GM18951 (cell line): ENCODE measurements around the gene ATG101.

Source experiments
- POLR2A ChIP-seq: IDR thresholded peaks from 4 replicates; pipeline ENCODE4 v1.6.1; 2011; ENCODE audit warnings: mild to moderate bottlenecking; ENCODE audit not compliant: insufficient read length, insufficient read depth; ENCODE audit errors: extremely low read depth
- in situ Hi-C: fragments of 300-500 bp; cut with MboI; formaldehyde crosslinking; loops from one replicate; pipeline ENCODE4 v1.12.0; 2022; ENCODE audit warnings: low sequenced_read_pairs, mixed read lengths, inconsistent platforms; ENCODE audit not compliant: unreplicated experiment

The ATG101 gene

GRCh38 chr12:52033446-52034140, 36.2 kb upstream of the ATG101 start:
- in situ Hi-C loops, result no loop called here
- no peak for TF ChIP-seq POLR2A

- in situ Hi-C loops, result no loop called here
These were observed 34.6 kb upstream of the ATG101 start for GRCh38 chr12:52035190-52035589.

GRCh38 chr12:52035926-52036325, 33.9 kb upstream of the ATG101 start:
- no peak for TF ChIP-seq POLR2A
- in situ Hi-C loops, result no loop called here

More at GRCh38 chr12:52035190-52035589, 34.6 kb upstream of the ATG101 start:
- TF ChIP-seq POLR2A, result no peak

- in situ Hi-C loops, result no loop called here
- TF ChIP-seq POLR2A, result peak; percentile 15
These were observed 33.1 kb upstream of the ATG101 start for GRCh38 chr12:52036587-52037171.

- TF ChIP-seq POLR2A, result no peak
- in situ Hi-C loops, result no loop called here
These were observed 32.4 kb upstream of the ATG101 start for GRCh38 chr12:52037248-52037861.

GRCh38 chr12:52038447-52038846, 31.3 kb upstream of the ATG101 start:
- in situ Hi-C loops, result no loop called here

GRCh38 chr12:52041035-52041434, 28.7 kb upstream of the ATG101 start:
- in situ Hi-C loops, result no loop called here
- no peak for TF ChIP-seq POLR2A

More at GRCh38 chr12:52038447-52038846, 31.3 kb upstream of the ATG101 start:
- no peak for TF ChIP-seq POLR2A

- no peak for TF ChIP-seq POLR2A
- in situ Hi-C loops, result no loop called here
These were observed 28.1 kb upstream of the ATG101 start for GRCh38 chr12:52041695-52042123.

DNA sequence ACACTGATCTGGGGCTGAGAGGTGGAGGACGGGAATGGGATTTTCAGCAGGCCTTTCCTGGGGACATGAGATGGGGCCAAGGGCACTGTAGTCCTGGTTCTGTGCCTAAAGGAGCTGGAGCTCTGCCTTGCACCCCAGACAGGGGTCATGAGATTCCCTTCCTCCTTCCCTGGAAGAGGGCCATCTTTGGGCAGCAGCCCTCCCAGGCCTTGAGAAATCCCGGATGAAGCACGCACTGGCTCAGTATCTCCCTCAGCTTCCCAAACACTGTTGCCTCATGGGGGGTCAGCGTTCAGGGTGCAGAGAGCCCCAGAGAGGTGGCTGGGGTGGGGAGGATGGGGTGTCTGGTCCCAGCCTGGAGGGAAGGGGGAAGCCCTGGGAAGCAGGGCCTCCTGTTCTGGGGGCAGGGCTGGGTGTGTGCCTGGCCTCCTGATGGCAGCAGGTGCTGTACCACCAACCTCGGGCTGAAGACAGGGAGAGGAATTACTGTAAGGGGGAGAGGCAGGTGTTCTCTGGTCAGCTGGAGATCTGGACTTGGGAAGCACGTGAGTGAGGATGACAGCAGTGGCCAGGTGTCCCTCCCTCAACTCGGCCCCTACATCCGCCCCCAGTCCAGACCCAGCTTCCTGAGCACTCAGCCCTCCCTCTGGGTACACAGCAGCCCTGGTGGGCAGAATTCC, 26.9 kb upstream of the ATG101 start:
- in situ Hi-C loops, result no loop called here
- TF ChIP-seq POLR2A, result no peak

DNA sequence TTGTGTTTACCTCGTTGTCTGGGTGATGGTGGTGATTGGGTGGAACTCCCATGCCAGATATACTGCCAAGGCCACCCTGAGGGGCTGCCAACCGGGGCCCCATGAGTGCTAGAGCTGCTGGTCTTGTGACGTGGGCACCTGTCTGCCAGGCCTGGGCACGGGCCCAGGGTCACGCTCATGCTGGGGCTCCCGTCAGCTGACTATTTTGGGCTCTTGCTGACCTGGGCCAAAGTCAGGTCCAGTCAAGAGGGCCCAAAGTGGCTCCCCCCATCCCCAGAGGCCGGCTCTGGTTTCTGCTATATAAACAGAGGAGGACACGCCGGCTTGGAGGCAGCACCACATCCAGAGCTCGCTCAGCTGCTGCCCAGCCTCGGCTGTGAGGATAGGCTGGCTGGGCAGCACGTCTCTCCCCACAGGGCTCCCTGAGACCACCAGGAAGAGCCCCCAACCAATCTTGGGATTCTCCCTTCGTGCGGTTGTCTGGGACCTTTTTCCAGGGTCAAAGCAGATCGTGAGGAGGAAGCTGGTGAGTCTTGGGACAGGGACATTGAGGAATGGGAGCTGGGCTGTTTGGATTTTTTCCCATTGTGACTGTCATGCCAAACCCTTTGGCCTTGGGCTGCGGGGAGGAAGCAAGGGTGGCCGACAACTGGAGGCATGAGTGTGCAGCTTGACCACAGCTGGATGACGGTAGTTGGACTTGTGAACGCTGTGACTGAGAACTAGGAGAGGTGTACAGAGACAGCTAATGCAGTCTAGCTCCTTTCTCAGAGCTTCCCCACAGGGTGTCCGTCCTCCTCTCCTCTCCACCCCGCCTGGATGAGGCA, 26.2 kb upstream of the ATG101 start:
- TF ChIP-seq POLR2A, result no peak
- in situ Hi-C loops, result no loop called here

DNA sequence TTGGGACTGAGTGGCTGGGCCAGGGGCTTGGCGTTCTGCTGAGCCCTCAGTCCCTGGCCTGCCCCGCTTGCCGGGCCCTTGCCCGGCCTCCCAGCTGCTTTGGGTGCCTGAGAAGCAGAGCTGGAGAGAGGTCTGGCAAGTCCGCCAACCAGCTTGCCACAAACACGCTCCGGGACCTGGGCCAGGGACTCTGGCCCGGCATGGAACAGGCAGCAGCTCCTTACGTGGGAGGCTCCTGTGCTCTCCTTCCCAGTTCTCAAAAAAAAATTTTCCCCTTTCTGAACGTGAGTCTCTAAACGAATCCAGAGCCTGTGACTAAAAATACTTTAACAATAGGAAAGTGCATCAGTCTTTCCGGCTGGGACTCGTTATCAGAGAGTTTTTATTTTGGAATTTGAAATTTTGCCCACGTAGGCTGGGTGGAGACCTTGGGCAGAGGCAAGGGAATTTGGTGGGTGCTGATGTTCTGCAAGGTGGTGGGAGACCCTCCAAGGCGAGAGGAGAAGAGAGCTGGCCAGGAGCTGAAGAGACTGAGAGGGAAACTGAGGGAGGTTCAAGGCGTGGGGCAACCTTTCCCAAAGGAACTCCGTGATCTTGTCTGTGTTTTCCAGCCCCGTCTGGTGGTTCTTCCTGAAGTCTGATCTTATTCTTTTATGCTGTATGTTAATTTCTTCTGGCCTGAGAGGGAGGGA, 25.3 kb upstream of the ATG101 start:
- in situ Hi-C loops, result no loop called here
- TF ChIP-seq POLR2A, result no peak

- TF ChIP-seq POLR2A, result no peak
- in situ Hi-C loops, result no loop called here
These were observed 24.0 kb upstream of the ATG101 start for GRCh38 chr12:52045794-52046199.
